HepG2 (cell line): ENCODE measurements around the gene PSD4. TPM values are rescaled to one million over a fixed set of nuclear protein-coding genes. Genes with fewer than 3 reads are reported as not detected.

Experiments
- ATM ChIP-seq: fragments of 450-650 bp; IDR thresholded peaks from 2 replicates; pipeline ENCODE4 v1.7.1; 2017; ENCODE audit warnings: mild to moderate bottlenecking, borderline replicate concordance
- BHLHE40 ChIP-seq: IDR thresholded peaks from 2 replicates; pipeline ENCODE4 v1.6.1; 2011; ENCODE audit warnings: low read length, improper control_type of control experiment
- CHD4 ChIP-seq: fragments of 200-600 bp; sonication (generic); IDR thresholded peaks from 2 replicates; pipeline ENCODE4 v1.7.0; 2017; ENCODE audit warnings: mild to moderate bottlenecking, low read length, borderline replicate concordance
- ELF3 ChIP-seq: IDR thresholded peaks from 2 replicates; pipeline ENCODE4 v1.6.1; 2016; ENCODE audit warnings: missing genetic modification reagents, missing compliant biosample characterization
- HIVEP1 ChIP-seq: sonication (generic); formaldehyde crosslinking; IDR thresholded peaks from 2 replicates; pipeline ENCODE4 v1.4.0; 2020; ENCODE audit warnings: mild to moderate bottlenecking, missing genetic modification reagents
- HMGA1 ChIP-seq: sonication (generic); formaldehyde crosslinking; conservative IDR thresholded peaks from 2 replicates; pipeline ENCODE4 v1.4.0; 2020; ENCODE audit warnings: missing genetic modification reagents
- HOXA3 ChIP-seq: sonication (generic); formaldehyde crosslinking; IDR thresholded peaks from 2 replicates; pipeline ENCODE4 v1.5.0; 2020; ENCODE audit warnings: missing genetic modification reagents
- LCORL ChIP-seq, 2 experiments: fragments of 450-650 bp in 1 of 2; sonication (generic) in 1 of 2; formaldehyde crosslinking in 1 of 2; IDR thresholded peaks; 2 replicates each; pipeline versions ENCODE4 v1.5.0 to v1.6.1; 2017 to 2020; ENCODE audit warnings: antibody characterized with exemption in 1 of 2, missing genetic modification reagents in 1 of 2
- MAFG ChIP-seq: sonication (generic); formaldehyde crosslinking; IDR thresholded peaks from 2 replicates; pipeline ENCODE4 v1.5.1; 2020; ENCODE audit warnings: mild to moderate bottlenecking, missing genetic modification reagents
- MAFK ChIP-seq, 2 experiments: IDR thresholded peaks in 1 of 2; conservative IDR thresholded peaks in 1 of 2; 2 replicates each; pipeline ENCODE4 v1.6.1; 2011; ENCODE audit warnings: improper control_type of control experiment in 2 of 2, low read length in 2 of 2
- MIXL1 ChIP-seq: IDR thresholded peaks from 2 replicates; pipeline ENCODE4 v1.6.1; 2016
- NCOA2 ChIP-seq: sonication (generic); formaldehyde crosslinking; IDR thresholded peaks from 2 replicates; pipeline ENCODE4 v1.8.0; 2022; ENCODE audit warnings: inconsistent platforms
- REPIN1 ChIP-seq: sonication (generic); formaldehyde crosslinking; IDR thresholded peaks from 2 replicates; pipeline ENCODE4 v1.8.0; 2022; ENCODE audit warnings: missing genetic modification reagents, low read depth, mild to moderate bottlenecking, borderline replicate concordance
- RXRA ChIP-seq: sonication (generic); formaldehyde crosslinking; IDR thresholded peaks from 2 replicates; pipeline ENCODE4 v1.5.1; 2020; ENCODE audit warnings: missing genetic modification reagents
- SALL1 ChIP-seq: sonication (generic); formaldehyde crosslinking; IDR thresholded peaks from 2 replicates; pipeline ENCODE4 v1.8.0; 2022; ENCODE audit warnings: mild to moderate bottlenecking, missing genetic modification reagents
- SMC3 ChIP-seq: IDR thresholded peaks from 2 replicates; pipeline ENCODE4 v1.6.1; 2011; ENCODE audit warnings: low read length, improper control_type of control experiment
- TBX2 ChIP-seq: sonication (generic); formaldehyde crosslinking; IDR thresholded peaks from 2 replicates; pipeline ENCODE4 v1.5.0; 2020; ENCODE audit warnings: missing genetic modification reagents, mild to moderate bottlenecking, borderline replicate concordance
- ZNF274 ChIP-seq: sonication (generic); formaldehyde crosslinking; IDR thresholded peaks from 2 replicates; pipeline ENCODE4 v1.5.1; 2020; ENCODE audit warnings: mild to moderate bottlenecking, missing genetic modification reagents
- ZNF337 ChIP-seq: sonication (generic); formaldehyde crosslinking; IDR thresholded peaks from 2 replicates; pipeline ENCODE4 v1.5.1; 2020; ENCODE audit warnings: missing genetic modification reagents, low read depth, mild to moderate bottlenecking, borderline replicate concordance
- polyA plus RNA-seq, 8 experiments: library from polyadenylated mRNA; depleted of rRNA in 3 of 8; stranded (reverse) in 7 of 8; unstranded in 1 of 8; fragments of >200 nt; fragmentation: Illumina TruSeq in 4 of 8; extraction: Trizol in 4 of 8; gene quantifications; 2 replicates each; pipeline versions ENCODE4 v1.2.1 to v1.2.3, GENCODE V29; 2011 to 2016; ENCODE audit warnings: low read depth in 4 of 8, missing spikeins in 1 of 8, mixed read lengths in 1 of 8; ENCODE audit not compliant: insufficient read depth in 1 of 8
- total RNA-seq, 5 experiments: library from RNA; depleted of rRNA; stranded (reverse); fragments of >200 nt; fragmentation: Illumina TruSeq; extraction: Trizol; gene quantifications; 2 replicates each; pipeline ENCODE4 v1.2.3, GENCODE V29; 2016; ENCODE audit warnings: low read depth in 1 of 5
- TF ChIP-seq, protein P1 (sequence below): sonication (generic); formaldehyde crosslinking; IDR thresholded peaks from 2 replicates; pipeline ENCODE4 v1.4.0; 2020; ENCODE audit warnings: missing genetic modification reagents, low read depth, mild to moderate bottlenecking, borderline replicate concordance
- TF ChIP-seq, protein P2 (sequence below): sonication (generic); formaldehyde crosslinking; IDR thresholded peaks from 2 replicates; pipeline ENCODE4 v1.4.0; 2020; ENCODE audit warnings: missing genetic modification reagents, borderline replicate concordance
- TF ChIP-seq, protein P3 (sequence below): sonication (generic); IDR thresholded peaks from 2 replicates; pipeline ENCODE4 v1.6.1; 2016; ENCODE audit warnings: low read depth, borderline replicate concordance
- TF ChIP-seq, protein P4 (sequence below): sonication (generic); formaldehyde crosslinking; IDR thresholded peaks from 2 replicates; pipeline ENCODE4 v1.4.0; 2020; ENCODE audit warnings: mild to moderate bottlenecking, low read depth, missing genetic modification reagents

The PSD4 gene
- total and polyA plus RNA-seq, 2 of the 13 experiments (the other 11 are each of a cell fraction or from before 2014, with no cell fraction given), result 5.8 to 9.4 TPM

DNA sequence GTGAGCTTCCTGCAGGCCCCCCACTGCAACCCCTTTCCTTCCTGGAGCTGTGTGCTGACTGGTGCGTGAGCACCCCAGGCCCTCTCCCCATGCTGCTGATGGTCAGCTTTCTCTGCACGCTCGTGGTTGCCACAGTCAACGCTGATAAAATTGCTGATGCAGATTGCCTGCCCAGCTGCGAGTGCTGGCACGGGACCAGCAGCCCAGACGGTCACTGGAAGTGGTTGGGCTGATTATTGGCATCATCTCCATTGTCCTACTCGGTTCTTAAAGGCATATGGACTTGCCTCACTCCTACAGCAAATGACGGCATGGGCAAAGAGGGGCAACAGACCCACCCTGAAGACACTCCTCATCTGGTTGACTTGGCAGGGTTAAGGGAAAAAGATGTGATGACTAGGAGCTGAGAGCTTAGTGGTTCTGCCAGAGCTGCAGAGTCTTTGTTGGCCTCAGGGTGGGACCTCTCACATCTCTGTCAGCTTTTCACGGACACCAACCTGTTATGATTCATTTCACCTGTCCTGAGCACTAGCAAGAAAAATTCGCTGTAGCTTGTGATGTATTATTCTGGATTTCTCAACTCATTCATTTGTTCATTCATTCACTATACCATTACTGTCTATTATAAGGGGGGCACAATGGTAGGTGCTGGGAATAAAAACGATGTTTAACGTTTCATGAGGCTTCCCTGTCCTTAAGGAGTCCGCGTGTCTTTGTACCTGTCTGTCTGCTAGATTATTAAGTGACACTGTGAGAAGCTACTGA, 66.6 kb downstream of the PSD4 start (continued):
- TF ChIP-seq HIVEP1 (CRISPR knock-in tag) (peak; percentile 10; the same call in 1 of the 2 replicates), NCOA2 (CRISPR knock-in tag) (no peak), MAFG (CRISPR knock-in tag) (no peak), HOXA3 (CRISPR knock-in tag) (no peak), RXRA (CRISPR knock-in tag) (no peak), ELF3 (no peak), BHLHE40 (peak; percentile 55; the same call in 1 of the 2 replicates), SMC3 (no peak), MIXL1 (CRISPR knock-in tag) (no peak), ZNF337 (CRISPR knock-in tag) (no peak), ZNF274 (CRISPR knock-in tag) (no peak), HMGA1 (no peak), REPIN1 (CRISPR knock-in tag) (no peak), TBX2 (CRISPR knock-in tag) (no peak), ATM (no peak), MAFK (conservative IDR thresholded peaks at IDR 0.05 in 1 of 2, IDR thresholded peaks at IDR 0.05 in 1 of 2; ENCODE audit: low read length in 2 of 2) (peak; percentile 52 to 71; a peak in 3 of 4 replicates), SALL1 (CRISPR knock-in tag) (no peak), LCORL (IDR thresholded peaks at IDR 0.05) (no peak), LCORL (CRISPR knock-in tag; IDR thresholded peaks at IDR 0.05) (no peak), CHD4 (no peak)
- TF ChIP-seq, protein P1, sequence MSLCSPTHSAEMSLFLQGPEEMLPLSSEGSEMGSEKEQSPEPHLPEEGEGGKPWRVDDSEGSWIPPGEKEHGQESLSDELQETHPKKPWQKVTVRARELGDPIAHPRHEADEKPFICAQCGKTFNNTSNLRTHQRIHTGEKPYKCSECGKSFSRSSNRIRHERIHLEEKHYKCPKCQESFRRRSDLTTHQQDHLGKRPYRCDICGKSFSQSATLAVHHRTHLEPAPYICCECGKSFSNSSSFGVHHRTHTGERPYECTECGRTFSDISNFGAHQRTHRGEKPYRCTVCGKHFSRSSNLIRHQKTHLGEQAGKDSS, result no peak
- TF ChIP-seq, protein P2, sequence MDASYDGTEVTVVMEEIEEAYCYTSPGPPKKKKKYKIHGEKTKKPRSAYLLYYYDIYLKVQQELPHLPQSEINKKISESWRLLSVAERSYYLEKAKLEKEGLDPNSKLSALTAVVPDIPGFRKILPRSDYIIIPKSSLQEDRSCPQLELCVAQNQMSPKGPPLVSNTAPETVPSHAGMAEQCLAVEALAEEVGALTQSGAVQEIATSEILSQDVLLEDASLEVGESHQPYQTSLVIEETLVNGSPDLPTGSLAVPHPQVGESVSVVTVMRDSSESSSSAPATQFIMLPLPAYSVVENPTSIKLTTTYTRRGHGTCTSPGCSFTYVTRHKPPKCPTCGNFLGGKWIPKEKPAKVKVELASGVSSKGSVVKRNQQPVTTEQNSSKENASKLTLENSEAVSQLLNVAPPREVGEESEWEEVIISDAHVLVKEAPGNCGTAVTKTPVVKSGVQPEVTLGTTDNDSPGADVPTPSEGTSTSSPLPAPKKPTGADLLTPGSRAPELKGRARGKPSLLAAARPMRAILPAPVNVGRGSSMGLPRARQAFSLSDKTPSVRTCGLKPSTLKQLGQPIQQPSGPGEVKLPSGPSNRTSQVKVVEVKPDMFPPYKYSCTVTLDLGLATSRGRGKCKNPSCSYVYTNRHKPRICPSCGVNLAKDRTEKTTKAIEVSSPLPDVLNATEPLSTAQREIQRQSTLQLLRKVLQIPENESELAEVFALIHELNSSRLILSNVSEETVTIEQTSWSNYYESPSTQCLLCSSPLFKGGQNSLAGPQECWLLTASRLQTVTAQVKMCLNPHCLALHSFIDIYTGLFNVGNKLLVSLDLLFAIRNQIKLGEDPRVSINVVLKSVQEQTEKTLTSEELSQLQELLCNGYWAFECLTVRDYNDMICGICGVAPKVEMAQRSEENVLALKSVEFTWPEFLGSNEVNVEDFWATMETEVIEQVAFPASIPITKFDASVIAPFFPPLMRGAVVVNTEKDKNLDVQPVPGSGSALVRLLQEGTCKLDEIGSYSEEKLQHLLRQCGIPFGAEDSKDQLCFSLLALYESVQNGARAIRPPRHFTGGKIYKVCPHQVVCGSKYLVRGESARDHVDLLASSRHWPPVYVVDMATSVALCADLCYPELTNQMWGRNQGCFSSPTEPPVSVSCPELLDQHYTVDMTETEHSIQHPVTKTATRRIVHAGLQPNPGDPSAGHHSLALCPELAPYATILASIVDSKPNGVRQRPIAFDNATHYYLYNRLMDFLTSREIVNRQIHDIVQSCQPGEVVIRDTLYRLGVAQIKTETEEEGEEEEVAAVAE (CRISPR knock-in tag), result no peak
- TF ChIP-seq, protein P3, sequence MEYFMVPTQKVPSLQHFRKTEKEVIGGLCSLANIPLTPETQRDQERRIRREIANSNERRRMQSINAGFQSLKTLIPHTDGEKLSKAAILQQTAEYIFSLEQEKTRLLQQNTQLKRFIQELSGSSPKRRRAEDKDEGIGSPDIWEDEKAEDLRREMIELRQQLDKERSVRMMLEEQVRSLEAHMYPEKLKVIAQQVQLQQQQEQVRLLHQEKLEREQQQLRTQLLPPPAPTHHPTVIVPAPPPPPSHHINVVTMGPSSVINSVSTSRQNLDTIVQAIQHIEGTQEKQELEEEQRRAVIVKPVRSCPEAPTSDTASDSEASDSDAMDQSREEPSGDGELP, result peak; percentile 55; the same call in 1 of the 2 replicates
- TF ChIP-seq, protein P4, sequence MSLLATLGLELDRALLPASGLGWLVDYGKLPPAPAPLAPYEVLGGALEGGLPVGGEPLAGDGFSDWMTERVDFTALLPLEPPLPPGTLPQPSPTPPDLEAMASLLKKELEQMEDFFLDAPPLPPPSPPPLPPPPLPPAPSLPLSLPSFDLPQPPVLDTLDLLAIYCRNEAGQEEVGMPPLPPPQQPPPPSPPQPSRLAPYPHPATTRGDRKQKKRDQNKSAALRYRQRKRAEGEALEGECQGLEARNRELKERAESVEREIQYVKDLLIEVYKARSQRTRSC (CRISPR knock-in tag), result no peak
